ACC112 (cell line): ENCODE measurements around the gene LMO7.
A peak's percentile ranks its signal among the peaks of the same experiment; 100 is the strongest.

Source experiments
- H2AFZ ChIP-seq: fragments of 200-600 bp; sonication (generic); one replicate; pipeline ENCODE4 v1.6.0; 2017; ENCODE audit warnings: antibody characterized with exemption, low read length; ENCODE audit not compliant: unreplicated experiment
- H3K27ac ChIP-seq: fragments of 200-600 bp; sonication (generic); 2 replicates; pipeline ENCODE4 v1.5.1; 2014; ENCODE audit warnings: low read depth, mild to moderate bottlenecking, antibody characterized with exemption, low read length, moderate library complexity
- H3K27me3 ChIP-seq: fragments of 200-600 bp; sonication (generic); 2 replicates; pipeline ENCODE4 v1.6.1; 2014; ENCODE audit warnings: mild to moderate bottlenecking, antibody characterized with exemption, low read length, moderate library complexity, mixed read lengths; ENCODE audit not compliant: insufficient read depth
- H3K36me3 ChIP-seq: fragments of 200-600 bp; sonication (generic); 2 replicates; pipeline ENCODE4 v1.6.1; 2016; ENCODE audit warnings: mild to moderate bottlenecking, antibody characterized with exemption, low read length, moderate library complexity, mixed read lengths; ENCODE audit not compliant: insufficient read depth
- H3K4me1 ChIP-seq: fragments of 200-600 bp; sonication (generic); one replicate; pipeline ENCODE4 v1.6.1; 2016; ENCODE audit warnings: low read length, mixed read lengths; ENCODE audit not compliant: insufficient read depth, unreplicated experiment, control insufficient read depth
- H3K4me3 ChIP-seq: fragments of 200-600 bp; sonication (generic); 2 replicates; pipeline ENCODE4 v1.5.1; 2014; ENCODE audit warnings: mild to moderate bottlenecking, low read depth, low read length
- H3K79me2 ChIP-seq: fragments of 200-600 bp; sonication (generic); one replicate; pipeline ENCODE4 v1.6.0; 2016; ENCODE audit warnings: low read length; ENCODE audit not compliant: control insufficient read depth, unreplicated experiment, insufficient read depth

LMO7 gene

DNA sequence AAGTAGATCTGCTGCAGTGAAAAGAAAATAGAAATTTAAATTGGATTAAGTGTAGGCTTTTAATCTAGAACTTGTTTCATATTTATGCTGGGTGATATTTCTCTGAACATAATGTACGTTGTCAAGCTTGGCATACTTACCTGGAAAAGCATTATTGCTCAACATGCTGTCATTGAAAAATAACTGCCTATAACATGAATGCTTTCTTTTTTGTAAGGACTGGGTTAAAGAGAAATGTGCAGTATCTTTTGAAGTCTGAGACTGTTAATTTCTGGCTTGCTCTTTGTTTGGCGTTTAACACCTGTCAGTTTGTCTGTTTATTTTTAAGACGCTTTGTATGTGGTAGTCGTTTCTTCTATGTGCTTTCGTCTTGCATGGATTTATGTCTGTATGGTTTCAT lies 175.2 kb downstream of the LMO7 start:
- Histone ChIP-seq H3K79me2 (peaks cover 3% of the 10 kb centered on the region), H3K36me3 (peaks cover 8% of the 10 kb centered on the region; the same call in 1 of the 2 replicates), H3K4me3 (no peak overlapping the region)

GRCh38 chr13:75811841-75812240 lies 175.7 kb downstream of the LMO7 start:
- Histone ChIP-seq H3K4me3 (no peak overlapping the region), H3K4me1 (peaks cover 11% of the 10 kb centered on the region), H3K27ac (no peak overlapping the region), H3K27me3 (no peaks in the 10 kb centered on the region), H2AFZ (no peak overlapping the region), H3K79me2 (peaks cover 3% of the 10 kb centered on the region), H3K36me3 (peaks cover 8% of the 10 kb centered on the region; the same call in 1 of the 2 replicates)

More for the DNA sequence above, 175.2 kb downstream of the LMO7 start:
- Histone ChIP-seq H2AFZ (no peak overlapping the region), H3K4me1 (peaks cover 11% of the 10 kb centered on the region), H3K27ac (no peak overlapping the region), H3K27me3 (no peaks in the 10 kb centered on the region)

GRCh38 chr13:75812751-75813181 lies 176.6 kb downstream of the LMO7 start:
- H3K79me2 ChIP-seq: peaks cover 3% of the 10 kb centered on the region
- H3K27ac ChIP-seq: no peak overlapping the region
- H2AFZ ChIP-seq: no peak overlapping the region
- no peak overlapping the region for H3K4me3 ChIP-seq
- H3K36me3 ChIP-seq: peaks cover 2% of the 10 kb centered on the region
- H3K27me3 ChIP-seq: no peaks in the 10 kb centered on the region
- H3K4me1 ChIP-seq: peaks cover 11% of the 10 kb centered on the region

DNA sequence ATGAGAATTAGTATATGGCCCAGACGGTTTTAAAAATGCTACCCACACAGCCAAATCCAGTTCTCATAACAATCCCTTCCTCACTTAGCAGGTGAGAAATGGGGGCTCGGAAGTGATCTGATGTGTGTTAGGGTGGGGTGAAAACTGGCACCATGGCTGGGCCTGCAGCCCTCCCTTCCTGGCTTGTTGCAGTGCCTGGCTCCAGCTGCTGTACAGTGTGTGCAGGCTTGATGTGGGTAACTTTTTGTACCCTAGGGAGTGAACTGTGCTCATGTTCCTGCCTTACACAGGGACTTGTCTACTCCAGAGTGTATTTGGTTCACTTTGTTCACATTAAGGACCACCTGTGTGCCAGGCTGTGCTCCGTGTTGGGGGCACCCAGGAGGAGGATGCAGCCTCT lies 177.2 kb downstream of the LMO7 start:
- H2AFZ ChIP-seq: no peak overlapping the region
- no peak overlapping the region for H3K4me3 ChIP-seq
- no peak overlapping the region for H3K27ac ChIP-seq
- no peaks in the 10 kb centered on the region for H3K27me3 ChIP-seq
- no peaks in the 10 kb centered on the region; the same call in 1 of the 2 replicates for H3K36me3 ChIP-seq
- H3K4me1 ChIP-seq: peaks cover 11% of the 10 kb centered on the region
- H3K79me2 ChIP-seq: peaks cover 3% of the 10 kb centered on the region

DNA sequence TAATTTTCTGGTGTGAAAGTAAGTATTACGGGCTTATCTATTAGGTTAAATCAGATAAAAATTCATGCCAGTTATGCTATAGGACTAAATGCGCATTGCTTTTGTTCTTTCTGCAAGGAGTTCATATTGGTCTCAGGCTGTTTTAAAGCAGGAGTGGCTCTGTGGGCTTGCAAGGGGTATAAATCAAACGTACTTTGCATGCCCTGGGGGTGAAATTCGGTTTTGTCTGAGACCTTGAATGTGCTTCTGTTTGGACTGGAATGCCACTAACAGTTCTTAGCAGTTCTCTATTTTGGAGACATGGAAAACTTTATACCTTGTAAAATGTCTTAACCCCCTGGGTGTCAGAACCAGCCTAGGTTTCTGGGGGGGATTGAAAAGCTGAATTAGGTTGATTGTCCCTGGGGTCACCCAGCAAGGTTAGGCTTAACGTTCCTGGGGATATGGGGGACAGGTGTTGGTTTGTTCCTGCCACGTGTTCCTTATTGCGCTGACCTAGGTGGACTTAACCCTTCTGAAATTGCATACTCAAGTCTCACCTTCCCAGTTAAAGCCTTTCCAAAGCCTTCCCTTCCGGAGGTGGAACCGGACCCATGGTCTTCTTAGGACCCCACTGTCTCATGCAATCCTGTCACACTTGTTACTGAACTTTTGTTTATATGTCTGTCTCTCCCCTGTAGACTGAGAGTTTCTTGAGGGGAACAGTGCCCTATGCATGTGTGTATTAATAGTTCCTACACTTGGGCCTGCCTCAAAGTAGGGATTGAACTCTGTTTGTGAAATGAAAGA lies 182.2 kb downstream of the LMO7 start:
- Histone ChIP-seq H3K27ac (no peak overlapping the region), H3K4me1 (no peaks in the 10 kb centered on the region), H2AFZ (no peak overlapping the region), H3K79me2 (no peaks in the 10 kb centered on the region), H3K4me3 (no peak overlapping the region), H3K27me3 (no peaks in the 10 kb centered on the region), H3K36me3 (peaks cover 9% of the 10 kb centered on the region)

GRCh38 chr13:75818968-75819225 lies 182.8 kb downstream of the LMO7 start:
- H3K27ac ChIP-seq: no peak overlapping the region
- no peaks in the 10 kb centered on the region for H3K4me1 ChIP-seq
- no peak overlapping the region for H2AFZ ChIP-seq
- H3K36me3 ChIP-seq: peaks cover 9% of the 10 kb centered on the region
- H3K79me2 ChIP-seq: no peaks in the 10 kb centered on the region
- H3K27me3 ChIP-seq: no peaks in the 10 kb centered on the region
- H3K4me3 ChIP-seq: no peak overlapping the region

- peaks cover 6% of the 10 kb centered on the region for H3K79me2 ChIP-seq
Observed at GRCh38 chr13:75825161-75825560, 189.0 kb downstream of the LMO7 start.

DNA sequence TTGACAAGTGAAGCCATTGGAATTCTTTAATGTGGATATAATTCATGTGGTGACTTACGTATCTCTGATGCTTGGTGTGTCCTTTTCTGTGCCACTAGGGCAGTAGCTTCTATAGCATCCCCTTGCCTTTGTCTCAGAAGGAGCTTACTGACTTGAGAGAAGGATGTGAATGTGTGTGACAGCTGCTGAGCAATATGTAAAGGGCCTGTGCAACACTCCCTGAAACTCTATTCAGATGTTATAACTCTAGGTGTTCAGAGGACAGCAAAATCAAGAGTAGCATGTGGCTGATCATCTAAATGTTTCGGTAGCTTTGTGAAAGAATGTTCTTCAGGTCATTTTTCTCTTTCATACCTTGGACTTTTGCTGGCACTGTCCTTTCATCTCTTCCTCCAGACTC lies 189.5 kb downstream of the LMO7 start:
- no peak overlapping the region for H3K27ac ChIP-seq
- no peaks in the 10 kb centered on the region for H3K4me1 ChIP-seq
- no peaks in the 10 kb centered on the region for H3K27me3 ChIP-seq
- peaks cover 23% of the 10 kb centered on the region for H3K36me3 ChIP-seq
- H2AFZ ChIP-seq: no peak overlapping the region
- H3K4me3 ChIP-seq: no peak overlapping the region
- peaks cover 6% of the 10 kb centered on the region for H3K79me2 ChIP-seq

More at GRCh38 chr13:75825161-75825560, 189.0 kb downstream of the LMO7 start:
- H3K27me3 ChIP-seq: no peaks in the 10 kb centered on the region
- peaks cover 23% of the 10 kb centered on the region for H3K36me3 ChIP-seq
- no peak overlapping the region for H3K27ac ChIP-seq
- no peaks in the 10 kb centered on the region for H3K4me1 ChIP-seq
- no peak overlapping the region for H2AFZ ChIP-seq
- H3K4me3 ChIP-seq: no peak overlapping the region

GRCh38 chr13:75826391-75826790 lies 190.3 kb downstream of the LMO7 start:
- H3K79me2 ChIP-seq: peaks cover 6% of the 10 kb centered on the region
- H3K36me3 ChIP-seq: peaks cover 23% of the 10 kb centered on the region
- no peak overlapping the region for H3K4me3 ChIP-seq
- H2AFZ ChIP-seq: no peak overlapping the region
- H3K27me3 ChIP-seq: no peaks in the 10 kb centered on the region
- no peaks in the 10 kb centered on the region for H3K4me1 ChIP-seq
- H3K27ac ChIP-seq: no peak overlapping the region

GRCh38 chr13:75829830-75830229 lies 193.7 kb downstream of the LMO7 start:
- Histone ChIP-seq H3K27me3 (no peaks in the 10 kb centered on the region), H3K36me3 (peaks cover 17% of the 10 kb centered on the region)

DNA sequence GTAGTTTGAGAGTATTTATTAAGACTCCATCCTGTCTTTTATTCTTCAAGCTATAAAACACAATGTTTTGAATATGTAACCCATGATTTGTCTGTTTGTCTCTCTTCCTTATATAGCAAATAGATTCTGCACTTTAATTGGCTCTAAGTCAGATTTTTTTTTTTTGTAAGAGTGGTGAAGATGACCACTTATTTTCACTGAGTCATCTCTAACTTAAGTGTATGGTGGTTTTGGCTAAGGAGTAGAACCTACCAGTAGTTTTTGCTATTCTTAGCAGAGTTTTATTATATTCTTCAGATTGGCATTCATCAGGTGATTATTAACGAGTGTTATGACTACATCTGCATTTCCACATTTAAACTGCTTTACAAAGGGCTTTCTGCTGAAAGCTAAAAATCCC lies 194.7 kb downstream of the LMO7 start:
- Histone ChIP-seq H3K27me3 (no peaks in the 10 kb centered on the region), H3K4me1 (no peaks in the 10 kb centered on the region), H2AFZ (no peak overlapping the region), H3K36me3 (peaks cover 13% of the 10 kb centered on the region), H3K27ac (0 out of 2 replicates have a peak overlapping the region, but pooled peaks have one; percentile 9), H3K79me2 (peaks cover 8% of the 10 kb centered on the region), H3K4me3 (no peak overlapping the region)

More at GRCh38 chr13:75829830-75830229, 193.7 kb downstream of the LMO7 start:
- H3K4me1 ChIP-seq: no peaks in the 10 kb centered on the region
- H2AFZ ChIP-seq: no peak overlapping the region
- no peak overlapping the region for H3K27ac ChIP-seq
- peaks cover 8% of the 10 kb centered on the region for H3K79me2 ChIP-seq
- H3K4me3 ChIP-seq: no peak overlapping the region
